ENCODE data around the gene CYB561D1.
"Not testable (repeated sequence)": the region's sequence is repeated elsewhere in the genome, so short reads cannot be mapped to it uniquely, and the experiment has no call there.

CYB561D1 gene

DNA sequence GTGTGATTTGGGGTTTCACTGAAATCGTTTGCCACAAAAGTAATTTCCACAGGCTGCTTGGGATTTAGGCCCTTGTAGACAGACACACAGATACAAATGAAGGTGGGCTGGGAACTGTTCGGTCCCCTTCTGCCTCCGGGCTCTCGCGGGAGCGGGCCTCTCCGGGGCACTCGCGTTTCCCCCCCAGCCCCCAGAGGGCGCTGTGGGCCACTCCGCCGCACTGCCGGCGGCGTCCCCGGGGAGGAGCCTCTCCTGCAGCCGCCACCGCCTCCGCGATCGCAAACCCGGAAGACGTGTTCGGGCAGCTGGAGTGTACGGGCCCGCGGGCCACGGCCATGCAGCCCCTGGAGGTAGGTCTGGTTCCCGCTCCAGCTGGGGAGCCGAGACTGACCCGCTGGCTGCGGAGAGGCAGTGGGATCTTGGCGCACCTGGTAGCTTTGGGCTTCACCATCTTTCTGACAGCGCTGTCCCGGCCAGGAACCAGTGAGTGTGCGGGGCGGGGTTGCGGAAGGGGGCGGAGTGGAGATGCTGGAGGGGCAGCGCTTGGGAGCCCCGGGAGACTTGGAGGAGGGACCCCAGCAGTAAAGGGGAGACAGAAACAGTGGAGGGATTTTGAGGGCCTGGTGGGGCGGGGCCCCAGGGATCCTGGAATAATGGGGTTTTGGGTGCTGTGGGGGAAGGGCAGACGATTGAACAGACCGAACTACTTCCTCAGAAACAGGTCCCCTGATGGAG lies at the start of gene CYB561D1:
Gene CYB561D1 (plus strand): TSS at position 290 of the 735 bp plus-strand sequence. CDS start 46 bp downstream, at position 336.
- peak; percentile 73 to 95 for DNase-seq

DNA sequence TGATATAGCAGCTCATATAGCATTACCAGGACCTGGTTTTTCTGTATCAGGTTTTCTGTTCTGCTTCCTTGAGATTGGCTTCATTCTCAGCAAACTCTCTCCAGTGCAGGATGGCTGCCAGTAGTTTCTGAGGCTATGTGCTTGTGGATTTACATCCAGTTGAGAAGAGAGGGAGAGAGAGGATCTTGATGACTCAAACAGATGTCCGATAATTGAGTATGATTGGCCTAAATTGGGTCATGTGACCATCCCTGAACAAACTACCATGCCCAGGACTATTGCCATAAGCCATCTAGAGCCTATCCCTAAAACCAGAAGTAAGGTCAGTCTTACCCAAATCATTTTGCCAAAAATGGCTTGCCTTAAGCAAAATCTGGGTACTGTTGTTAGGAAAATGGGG lies 49.5 kb upstream of the CYB561D1 start:
- DNase-seq = no peak

- DNase-seq = not testable (repeated sequence)
Observed at GRCh38 chr1:109445949-109446695, 47.8 kb upstream of the CYB561D1 start.

GRCh38 chr1:109447524-109447923 lies 46.4 kb upstream of the CYB561D1 start:
- DNase-seq = no peak

- DNase-seq = no peak
Observed at GRCh38 chr1:109454497-109455133, 39.3 kb upstream of the CYB561D1 start.

GRCh38 chr1:109457819-109458218 lies 36.1 kb upstream of the CYB561D1 start:
- DNase-seq = no peak

DNA sequence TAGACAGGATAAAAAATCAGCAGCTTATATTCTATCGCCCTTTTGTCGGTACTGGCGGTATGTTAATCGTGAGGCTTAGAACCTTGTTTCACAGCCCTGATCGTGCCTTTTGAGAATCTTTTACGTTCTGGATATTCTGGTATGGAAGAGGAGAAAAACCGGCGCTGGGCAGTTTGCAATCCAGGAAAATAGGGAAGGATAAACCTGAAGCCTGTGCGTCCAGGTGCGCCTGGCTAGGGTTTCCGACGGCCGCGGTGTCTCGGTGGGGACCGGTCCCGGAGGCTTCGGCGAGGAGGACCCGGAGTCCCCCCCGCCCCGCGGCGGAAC lies 27.8 kb upstream of the CYB561D1 start:
- no peak for DNase-seq

DNA sequence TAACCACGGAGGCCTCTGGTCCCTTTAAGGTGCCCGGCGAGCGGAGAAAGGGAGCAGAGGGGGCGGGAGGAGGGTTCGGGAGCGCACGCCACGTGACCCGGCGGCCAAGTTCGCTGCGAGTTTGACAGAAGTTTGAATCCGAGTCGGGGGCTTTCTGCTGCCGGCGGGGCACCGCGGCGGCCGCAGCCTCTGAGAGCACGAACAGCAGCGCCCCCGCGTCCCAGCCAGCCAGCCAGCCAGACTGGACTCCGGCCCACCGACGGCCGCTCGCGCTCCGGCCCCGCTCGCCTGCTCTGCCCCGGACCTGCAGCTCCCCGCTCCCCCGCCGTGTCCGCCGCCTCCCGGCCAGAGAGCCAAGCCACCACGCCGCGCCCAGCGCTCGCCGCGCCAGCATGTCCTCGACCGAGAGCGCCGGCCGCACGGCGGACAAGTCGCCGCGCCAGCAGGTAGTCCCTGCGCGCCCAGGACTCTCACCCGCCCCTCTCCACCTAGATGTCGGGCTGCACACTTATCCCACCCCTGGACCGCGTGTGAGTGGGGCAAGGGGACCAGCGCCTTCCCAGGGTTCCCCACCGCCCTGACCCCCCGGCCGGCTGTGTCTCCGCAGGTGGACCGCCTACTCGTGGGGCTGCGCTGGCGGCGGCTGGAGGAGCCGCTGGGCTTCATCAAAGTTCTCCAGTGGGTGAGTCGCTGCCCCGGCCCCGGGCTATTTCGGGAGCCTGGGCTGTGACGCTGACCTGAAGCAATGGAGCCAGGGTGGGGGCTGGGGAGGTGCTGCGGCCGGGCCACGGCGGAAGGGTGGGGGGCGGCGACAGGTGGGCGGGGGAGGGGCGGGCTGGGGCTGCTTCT lies 27.2 kb upstream of the CYB561D1 start, which contains the start of gene SYPL2:
Gene SYPL2 (plus strand): TSS at position 95 of the 849 bp plus-strand sequence. CDS start 298 bp downstream, at position 393.
- peak in 1 of 2 experiments; percentile 41 for DNase-seq

DNA sequence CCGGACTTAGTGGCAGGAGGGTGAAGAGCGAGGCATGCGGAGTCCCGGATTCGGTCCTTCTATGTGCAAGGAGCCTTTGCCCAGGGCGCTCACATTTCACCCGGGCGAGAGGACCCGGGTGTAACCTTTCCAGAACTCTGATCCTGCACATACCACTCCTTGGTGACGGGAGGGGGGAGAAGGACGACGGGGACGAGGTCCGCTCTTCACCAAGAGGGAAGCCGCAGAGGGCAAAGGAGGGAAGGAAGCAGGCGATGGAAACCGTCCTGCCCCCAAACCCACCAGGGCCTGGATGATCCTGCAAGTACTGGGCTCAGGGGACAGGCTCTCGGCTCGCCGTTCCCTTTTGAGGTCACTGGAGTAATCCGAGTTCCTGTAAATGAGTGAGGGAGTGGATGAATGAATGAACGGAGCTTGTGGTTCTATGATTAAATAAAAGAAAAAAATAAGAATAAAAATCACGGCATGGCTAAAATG lies 26.6 kb upstream of the CYB561D1 start:
- DNase-seq = no peak

- DNase-seq = no peak
Observed at GRCh38 chr1:109468061-109468460, 25.8 kb upstream of the CYB561D1 start.

GRCh38 chr1:109468903-109469302 lies 25.0 kb upstream of the CYB561D1 start:
- DNase-seq = no peak

- DNase-seq = no peak
Observed at GRCh38 chr1:109470245-109470644, 23.6 kb upstream of the CYB561D1 start.

DNA sequence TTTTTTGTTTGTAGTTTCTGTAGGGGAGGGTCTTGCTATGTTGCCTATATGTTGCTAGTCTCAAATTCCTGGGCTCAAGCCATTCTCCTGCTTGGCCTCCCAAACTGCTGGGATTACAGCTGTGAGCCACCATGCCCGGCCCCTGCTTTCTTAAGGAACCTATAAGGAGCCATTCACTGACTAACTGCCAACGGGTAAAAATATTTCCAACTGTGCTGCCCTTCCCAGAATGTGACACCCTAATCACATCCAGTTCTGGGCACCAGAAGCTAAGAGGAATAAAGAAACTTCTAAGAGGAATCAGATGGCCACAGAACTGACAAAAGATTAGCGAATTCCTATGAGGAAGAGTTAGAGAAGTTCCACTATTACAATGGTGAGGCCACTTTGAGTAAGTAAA lies 21.1 kb upstream of the CYB561D1 start:
- DNase-seq = no peak

GRCh38 chr1:109473284-109474057 lies 20.4 kb upstream of the CYB561D1 start:
- DNase-seq = not testable (repeated sequence)

DNA sequence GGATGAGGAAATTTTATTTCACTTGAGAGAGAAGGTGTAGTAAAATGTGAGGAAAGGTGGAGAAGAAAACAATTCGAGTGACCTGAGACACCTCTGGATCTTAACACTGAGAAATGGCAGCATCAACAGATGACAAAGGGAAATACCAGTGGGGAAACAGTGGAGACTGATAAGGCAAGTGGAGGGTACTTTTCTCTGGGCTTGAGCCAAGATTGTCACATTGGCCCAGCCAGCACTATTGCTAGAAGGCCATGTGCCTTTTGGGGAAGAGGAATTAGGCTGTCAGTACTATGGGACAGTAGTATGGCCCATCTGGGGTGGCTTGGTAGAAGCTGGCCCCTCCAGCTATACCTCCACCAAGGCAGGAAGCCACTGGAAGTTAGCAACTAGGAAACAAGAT lies 19.2 kb upstream of the CYB561D1 start:
- DNase-seq = no peak

DNA sequence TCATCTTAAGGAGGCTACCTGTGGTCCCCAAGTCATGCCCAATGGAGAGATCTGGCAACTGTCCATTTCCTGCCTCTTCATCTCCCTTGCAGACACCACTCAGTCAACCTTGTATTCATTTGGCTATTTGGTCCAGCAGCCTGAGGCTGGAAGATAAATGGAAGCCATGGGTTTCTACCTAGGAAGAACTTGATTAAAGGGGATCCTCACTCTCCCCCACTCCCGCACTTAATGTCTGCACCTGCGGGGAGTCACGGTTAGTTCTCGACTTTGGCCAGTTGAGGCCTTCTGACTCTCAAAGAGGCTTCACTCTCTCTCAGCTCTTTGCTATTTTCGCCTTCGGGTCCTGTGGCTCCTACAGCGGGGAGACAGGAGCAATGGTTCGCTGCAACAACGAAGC lies 18.6 kb upstream of the CYB561D1 start:
- no peak for DNase-seq

DNA sequence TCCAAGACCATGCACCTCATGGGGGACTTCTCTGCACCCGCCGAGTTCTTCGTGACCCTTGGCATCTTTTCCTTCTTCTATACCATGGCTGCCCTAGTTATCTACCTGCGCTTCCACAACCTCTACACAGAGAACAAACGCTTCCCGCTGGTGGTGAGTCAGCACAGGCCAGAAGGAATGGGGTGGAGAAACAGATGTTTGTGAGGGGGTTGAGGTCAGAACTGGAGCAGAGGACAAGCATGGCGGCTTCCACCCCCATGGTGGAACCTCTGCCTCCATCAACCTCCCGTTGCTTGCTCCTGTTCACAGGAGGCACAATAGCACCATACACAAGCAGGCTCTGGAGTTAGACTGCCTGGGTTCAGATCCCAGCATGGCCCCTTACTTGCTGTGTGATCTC lies 17.1 kb upstream of the CYB561D1 start:
- DNase-seq = no peak

- no peak for DNase-seq
Observed at GRCh38 chr1:109477821-109478220, 16.1 kb upstream of the CYB561D1 start.

DNA sequence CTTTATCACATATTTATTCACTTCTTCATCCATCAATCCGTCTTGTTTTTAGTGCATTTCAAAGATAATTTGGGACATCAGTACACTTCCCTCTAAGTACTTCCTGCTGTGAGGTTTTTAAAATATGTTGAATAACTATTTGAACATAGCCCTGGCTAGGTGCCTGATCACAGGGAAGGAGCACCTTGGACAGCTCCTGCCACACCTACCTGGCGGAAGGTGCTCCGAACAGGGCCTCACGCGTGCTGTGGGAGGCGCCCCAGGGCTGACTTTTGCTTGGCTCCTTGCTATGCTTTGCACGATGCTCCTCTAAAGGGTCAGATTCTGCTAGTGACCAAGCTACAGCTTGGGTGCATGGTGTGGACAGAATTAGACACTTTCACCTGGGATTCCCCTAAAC lies 15.1 kb upstream of the CYB561D1 start:
- DNase-seq = no peak

DNA sequence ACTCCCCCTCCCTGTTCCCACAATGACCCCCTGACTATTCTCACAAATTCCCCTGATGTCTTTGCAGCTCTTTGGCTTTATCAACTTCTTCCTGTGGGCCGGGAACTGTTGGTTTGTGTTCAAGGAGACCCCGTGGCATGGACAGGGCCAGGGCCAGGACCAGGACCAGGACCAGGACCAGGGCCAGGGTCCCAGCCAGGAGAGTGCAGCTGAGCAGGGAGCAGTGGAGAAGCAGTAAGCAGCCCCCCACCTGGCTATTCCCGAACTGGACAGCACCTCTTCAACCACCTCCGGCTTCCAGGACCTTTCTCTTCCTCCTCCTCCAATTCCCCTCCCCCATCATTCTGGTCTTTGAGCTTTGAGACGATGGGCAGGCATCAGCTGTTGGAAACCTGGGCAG lies 14.6 kb upstream of the CYB561D1 start:
- DNase-seq = no peak

DNA sequence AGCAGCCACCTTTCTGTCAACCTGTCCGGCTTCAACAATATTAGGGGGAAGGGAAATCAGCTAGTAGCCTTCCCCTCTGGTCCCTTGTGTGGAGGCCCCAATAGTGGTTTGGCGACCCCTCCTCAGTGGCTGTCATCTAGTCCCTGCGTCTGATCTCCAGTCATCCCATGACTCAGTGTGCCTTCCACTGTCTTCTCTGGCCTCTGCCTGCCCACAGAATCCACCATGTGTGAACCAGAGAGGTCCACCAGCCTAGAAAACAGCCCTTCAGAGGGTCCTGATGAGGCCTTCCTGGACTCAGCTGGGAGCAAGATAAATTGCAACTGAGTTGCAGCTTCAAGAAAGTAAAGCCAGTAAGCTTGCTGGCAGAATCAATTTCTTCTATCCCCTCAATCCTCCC lies 14.0 kb upstream of the CYB561D1 start:
- DNase-seq = no peak

- DNase-seq = no peak
Observed at GRCh38 chr1:109481646-109482045, 12.2 kb upstream of the CYB561D1 start.
